Jurkat, Clone E6-1 (cell line): Measurements from ENCODE around the gene ZNF783.

Experiments used
- DNase-seq: peaks from one replicate; pipeline ENCODE4 v3.0.0-alpha.2; 2011; ENCODE audit warnings: low read depth, low spot score
- H3K4me3 ChIP-seq: 2 replicates; pipeline ENCODE4 v1.5.1; 2011; ENCODE audit warnings: mild to moderate bottlenecking, low read length, control low read depth, moderate library complexity

ZNF783 gene

GRCh38 chr7:149293946-149294633 lies 32.1 kb downstream of the ZNF783 start:
- no peak overlapping the region for H3K4me3 ChIP-seq
- DNase-seq: no peak

- DNase-seq: no peak
- no peak overlapping the region for H3K4me3 ChIP-seq
Observed at GRCh38 chr7:149294634-149295480, 32.9 kb downstream of the ZNF783 start.

GRCh38 chr7:149295481-149295850 lies 33.5 kb downstream of the ZNF783 start:
- H3K4me3 ChIP-seq: no peak overlapping the region
- DNase-seq: no peak

- no peak overlapping the region for H3K4me3 ChIP-seq
- no peak for DNase-seq
Observed at GRCh38 chr7:149296368-149296767, 34.4 kb downstream of the ZNF783 start.

GRCh38 chr7:149297034-149297755 lies 35.2 kb downstream of the ZNF783 start:
- H3K4me3 ChIP-seq: no peak overlapping the region
- no peak for DNase-seq

GRCh38 chr7:149300620-149301285 lies 38.8 kb downstream of the ZNF783 start:
- no peak for DNase-seq
- no peak overlapping the region for H3K4me3 ChIP-seq

GRCh38 chr7:149302222-149302621 lies 40.2 kb downstream of the ZNF783 start:
- no peak for DNase-seq

GRCh38 chr7:149302865-149303264 lies 40.9 kb downstream of the ZNF783 start:
- no peak for DNase-seq
- H3K4me3 ChIP-seq: no peak overlapping the region

More at GRCh38 chr7:149302222-149302621, 40.2 kb downstream of the ZNF783 start:
- no peak overlapping the region for H3K4me3 ChIP-seq

- no peak for DNase-seq
- no peak overlapping the region for H3K4me3 ChIP-seq
Observed at GRCh38 chr7:149304006-149304405, 42.0 kb downstream of the ZNF783 start.

GRCh38 chr7:149306854-149307253 lies 44.9 kb downstream of the ZNF783 start:
- H3K4me3 ChIP-seq: no peak overlapping the region
- DNase-seq: no peak

GRCh38 chr7:149307775-149308501 lies 45.9 kb downstream of the ZNF783 start:
- DNase-seq: no peak
- no peak overlapping the region for H3K4me3 ChIP-seq

GRCh38 chr7:149310113-149310836 lies 48.3 kb downstream of the ZNF783 start:
- DNase-seq: peak; percentile 65

GRCh38 chr7:149310990-149311573 lies 49.1 kb downstream of the ZNF783 start:
- no peak for DNase-seq
- H3K4me3 ChIP-seq: no peak overlapping the region

More at GRCh38 chr7:149310113-149310836, 48.3 kb downstream of the ZNF783 start:
- H3K4me3 ChIP-seq: no peak overlapping the region

- no peak overlapping the region for H3K4me3 ChIP-seq
- DNase-seq: no peak
Observed at GRCh38 chr7:149313981-149314380, 52.0 kb downstream of the ZNF783 start.

GRCh38 chr7:149316606-149317005 lies 54.6 kb downstream of the ZNF783 start:
- no peak overlapping the region for H3K4me3 ChIP-seq
- DNase-seq: no peak

- DNase-seq: no peak
Observed at GRCh38 chr7:149317496-149317895, 55.5 kb downstream of the ZNF783 start.

GRCh38 chr7:149317986-149318672 lies 56.1 kb downstream of the ZNF783 start:
- DNase-seq: no peak
- no peak overlapping the region for H3K4me3 ChIP-seq

More at GRCh38 chr7:149317496-149317895, 55.5 kb downstream of the ZNF783 start:
- H3K4me3 ChIP-seq: no peak overlapping the region
